Measurements from ENCODE around the gene CDR2L.

GRCh38 chr17:74943808-74944522 lies 43.5 kb upstream of the CDR2L start:
- no peak for TF ChIP-seq CTCF (IDR thresholded peaks at IDR 0.05)
- no peak for TF ChIP-seq POLR2A (IDR thresholded peaks at IDR 0.05; ENCODE audit: low read depth)
- no peak for TF ChIP-seq POLR2AphosphoS5 (IDR thresholded peaks at IDR 0.05)
